Measurements from ENCODE around the gene PRDM15.

GRCh38 chr21:41761934-41762635, 117.1 kb downstream of the PRDM15 start:
- TF ChIP-seq CTCF (conservative IDR thresholded peaks at IDR 0.05; ENCODE audit: low read length) (no peak), EZH2phosphoT487 (IDR thresholded peaks at IDR 0.05; ENCODE audit: borderline replicate concordance) (no peak)
